Upper lobe of left lung (tissue), 6 donors: ENCODE measurements around the gene PTX4. TPM values are rescaled to one million over a fixed set of nuclear protein-coding genes. Genes with fewer than 3 reads are reported as not detected.
A peak's percentile ranks its signal among the peaks of the same experiment; 100 is the strongest.

Experiments used
- ATAC-seq, 2 donors: fragments of 200-7000 bp; cut with Tn5 transposase; one replicate each; pipeline ENCODE4 v1.9.1; 2022; ENCODE audit warnings: mild to moderate bottlenecking in 2 of 2, moderate library complexity in 2 of 2; ENCODE audit not compliant: low FRiP score in 2 of 2
- DNase-seq, 2 donors: peaks; one replicate each; pipeline ENCODE4 v3.0.0-alpha.2; 2019 to 2020
- H3K27ac ChIP-seq, 4 donors: fragments of 200-600 bp; sonication (generic); one replicate each; pipeline ENCODE4 v1.5.1; 2016 to 2019
- H3K27me3 ChIP-seq, 4 donors: fragments of 200-600 bp; sonication (generic); one replicate each; pipeline ENCODE4 v1.5.1; 2017 to 2019
- H3K36me3 ChIP-seq, 4 donors: fragments of 200-600 bp; sonication (generic); one replicate each; pipeline ENCODE4 v1.5.1; 2016 to 2019
- H3K4me1 ChIP-seq, 4 donors: fragments of 200-600 bp; sonication (generic); one replicate each; pipeline ENCODE4 v1.5.1; 2018 to 2019
- H3K4me3 ChIP-seq, 4 donors: fragments of 200-600 bp; sonication (generic); one replicate each; pipeline ENCODE4 v1.5.1; 2017 to 2019; ENCODE audit warnings: mild to moderate bottlenecking in 2 of 4, moderate library complexity in 1 of 4
- H3K9me3 ChIP-seq, 4 donors: fragments of 200-600 bp; sonication (generic); one replicate each; pipeline ENCODE4 v1.5.1; 2018 to 2019
- EP300 ChIP-seq, 4 donors: sonication (generic); formaldehyde crosslinking; IDR thresholded peaks; one replicate each; pipeline ENCODE4 v1.5.1; 2017; ENCODE audit warnings: antibody characterized with exemption in 4 of 4, control low read depth in 2 of 4
- POLR2A ChIP-seq, 4 donors: fragments of 450-650 bp; IDR thresholded peaks; one replicate each; pipeline ENCODE4 v1.5.1; 2016 to 2017; ENCODE audit warnings: antibody characterized with exemption in 4 of 4, mild to moderate bottlenecking in 2 of 4
- POLR2AphosphoS5 ChIP-seq, 2 donors: sonication (generic); formaldehyde crosslinking; IDR thresholded peaks; one replicate each; pipeline ENCODE4 v1.5.1; 2017; ENCODE audit warnings: antibody characterized with exemption in 2 of 2
- WGBS, 2 donors: methylation state at CpG; one replicate each; pipeline ENCODE4 v1.1.5; 2017 to 2018; 5-methylcytosine and 5-hydroxymethylcytosine counted together
- total RNA-seq, 6 donors: library from RNA; depleted of rRNA in 4 of 6; stranded (reverse); fragments of >200 nt in 4 of 6; gene quantifications; one replicate each; pipeline versions ENCODE4 v1.1.0 to v1.2.1, GENCODE V29; 2016 to 2021
- TF ChIP-seq, protein P1 (sequence below), 6 experiments: fragments of 450-650 bp in 4 of 6; fragments of 200-600 bp in 2 of 6; sonication (generic) in 2 of 6; IDR thresholded peaks; one replicate each; pipeline ENCODE4 v1.5.1; 2016 to 2019; ENCODE audit warnings: antibody characterized with exemption in 6 of 6
- donor health status: DM: no; HTN: no; CAD: no; lungs with moderate emphysema.
- donor health status: DM: no; HTN: yes; CAD: no; lungs with severe emphysema.

PTX4 gene
- total RNA-seq, 6 donors from 2014 or later: 0.30 to 0.34 (median 0.34) TPM; not detected in 3

DNA sequence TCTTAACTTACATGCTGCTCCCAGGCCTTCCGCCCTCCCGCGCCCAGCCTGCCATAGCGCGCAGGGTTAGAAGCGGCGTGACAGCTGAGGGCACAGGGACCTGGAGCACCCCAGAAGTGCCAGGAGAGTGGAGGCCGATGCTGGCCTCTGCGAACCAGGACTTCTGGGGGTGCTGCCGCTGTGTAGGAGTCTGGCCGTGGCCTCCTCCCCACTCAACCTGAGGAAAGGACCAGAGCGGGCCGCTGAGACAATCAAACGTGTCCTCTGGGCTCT, 42.8 kb upstream of the PTX4 start:
- Histone ChIP-seq H3K36me3 (peaks cover 0 to 19% (median 12%) of the 10 kb centered on the region in 4 donors), H3K4me3 (peak overlapping the region in 3 of 4 donors; percentile 11 to 87 (median 75)), H3K9me3 (no peaks in the 10 kb centered on the region), H3K27ac (peak overlapping the region; percentile 93 to 97 (median 96)), H3K4me1 (peaks cover 44 to 75% (median 51%) of the 10 kb centered on the region in 4 donors), H3K27me3 (no peaks in the 10 kb centered on the region)
- ATAC-seq (no peak), DNase-seq (peak in 1 of 2 donors; percentile 73)
- TF ChIP-seq POLR2AphosphoS5 (IDR thresholded peaks at IDR 0.05) (no peak), EP300 (IDR thresholded peaks at IDR 0.05) (no peak), POLR2A (IDR thresholded peaks at IDR 0.05) (no peak)
- TF ChIP-seq, protein P1, sequence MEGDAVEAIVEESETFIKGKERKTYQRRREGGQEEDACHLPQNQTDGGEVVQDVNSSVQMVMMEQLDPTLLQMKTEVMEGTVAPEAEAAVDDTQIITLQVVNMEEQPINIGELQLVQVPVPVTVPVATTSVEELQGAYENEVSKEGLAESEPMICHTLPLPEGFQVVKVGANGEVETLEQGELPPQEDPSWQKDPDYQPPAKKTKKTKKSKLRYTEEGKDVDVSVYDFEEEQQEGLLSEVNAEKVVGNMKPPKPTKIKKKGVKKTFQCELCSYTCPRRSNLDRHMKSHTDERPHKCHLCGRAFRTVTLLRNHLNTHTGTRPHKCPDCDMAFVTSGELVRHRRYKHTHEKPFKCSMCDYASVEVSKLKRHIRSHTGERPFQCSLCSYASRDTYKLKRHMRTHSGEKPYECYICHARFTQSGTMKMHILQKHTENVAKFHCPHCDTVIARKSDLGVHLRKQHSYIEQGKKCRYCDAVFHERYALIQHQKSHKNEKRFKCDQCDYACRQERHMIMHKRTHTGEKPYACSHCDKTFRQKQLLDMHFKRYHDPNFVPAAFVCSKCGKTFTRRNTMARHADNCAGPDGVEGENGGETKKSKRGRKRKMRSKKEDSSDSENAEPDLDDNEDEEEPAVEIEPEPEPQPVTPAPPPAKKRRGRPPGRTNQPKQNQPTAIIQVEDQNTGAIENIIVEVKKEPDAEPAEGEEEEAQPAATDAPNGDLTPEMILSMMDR (IDR thresholded peaks at IDR 0.05): no peak
- WGBS, 2 donors: 80 to 92% methylated on average over 14 of the region's 14 CpGs

DNA sequence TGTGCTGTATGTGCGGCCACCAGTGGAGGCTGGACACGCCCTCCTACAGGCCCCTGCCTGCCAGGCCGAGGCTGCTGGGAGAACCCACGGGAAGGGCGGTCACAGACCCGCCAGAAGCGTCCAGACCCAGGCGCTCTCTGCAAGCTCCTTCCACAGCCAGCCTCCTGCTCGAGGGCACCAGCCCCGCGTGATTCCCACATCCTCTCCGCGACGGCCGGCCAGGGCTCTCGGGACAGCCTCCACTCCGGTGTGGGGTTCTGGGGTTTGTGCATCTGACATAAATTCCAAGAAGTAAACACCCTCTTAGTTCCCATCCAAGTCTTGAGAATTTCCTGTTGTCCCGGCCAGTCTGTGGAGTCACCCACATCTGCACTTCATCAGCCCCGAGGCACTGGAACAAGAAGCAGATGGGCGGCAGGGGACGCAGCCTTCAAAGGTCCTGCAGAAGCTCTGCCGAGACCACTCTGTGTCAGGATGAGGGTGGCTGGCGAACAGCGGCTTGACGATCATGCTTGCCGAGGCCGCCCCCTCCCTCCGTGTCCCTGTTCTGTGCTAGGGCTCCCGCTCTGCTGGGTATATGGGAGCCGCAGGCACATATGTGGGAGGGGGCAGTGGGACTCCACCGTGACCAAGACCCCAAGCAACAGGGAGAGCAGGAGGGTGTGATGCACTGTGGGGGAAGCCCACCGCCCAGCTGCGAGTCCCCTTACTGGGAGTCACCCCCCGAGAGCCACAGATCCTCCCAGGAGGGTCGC, 42.3 kb upstream of the PTX4 start:
- Histone ChIP-seq H3K36me3 (peaks cover 0 to 14% (median 10%) of the 10 kb centered on the region in 4 donors), H3K9me3 (no peaks in the 10 kb centered on the region), H3K4me1 (peaks cover 44 to 72% (median 53%) of the 10 kb centered on the region in 4 donors), H3K4me3 (peak overlapping the region in 3 of 4 donors; percentile 11 to 87 (median 75)), H3K27ac (peak overlapping the region; percentile 93 to 97 (median 96)), H3K27me3 (no peaks in the 10 kb centered on the region)
- peak in 1 of 2 donors; percentile 65 for ATAC-seq
- 62 to 66% methylated on average over 15 to 31 of the region's 35 CpGs for WGBS, 2 donors
- DNase-seq: peak; percentile 47 to 87
- peak in 1 of 4 donors; percentile 49 for TF ChIP-seq POLR2A (IDR thresholded peaks at IDR 0.05)
- TF ChIP-seq POLR2AphosphoS5 (IDR thresholded peaks at IDR 0.05): peak; percentile 85 to 87
- peak in 3 of 4 donors; percentile 56 to 87 (median 83) for TF ChIP-seq EP300 (IDR thresholded peaks at IDR 0.05)
- TF ChIP-seq, protein P1 (IDR thresholded peaks at IDR 0.05): no peak

DNA sequence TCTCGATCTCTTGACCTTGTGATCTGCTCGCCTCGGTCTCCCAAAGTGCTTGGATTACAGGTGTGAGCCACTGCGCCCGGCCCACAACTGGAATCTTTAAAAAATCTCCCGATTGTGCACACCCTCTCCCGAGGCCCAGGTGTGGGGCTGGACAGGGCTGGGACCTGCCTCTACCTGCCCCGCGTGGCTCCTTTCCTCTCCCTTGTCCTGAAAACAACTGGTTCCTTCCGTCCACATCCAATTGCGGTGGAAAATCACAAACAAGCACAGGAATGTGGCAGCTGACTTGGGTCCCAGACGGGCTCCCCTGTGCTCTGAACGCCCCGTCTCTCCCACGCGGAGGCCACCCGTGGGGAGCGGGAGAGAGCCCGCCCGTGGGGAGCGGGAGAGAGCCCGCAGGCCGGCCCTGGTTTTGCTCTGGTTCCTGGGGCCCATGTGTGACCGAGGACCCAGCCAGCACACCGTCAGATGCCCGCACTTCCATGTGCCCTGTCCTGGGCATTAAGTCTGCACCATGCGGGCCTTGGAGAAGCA, 41.7 kb upstream of the PTX4 start:
- H3K27ac ChIP-seq: peak overlapping the region; percentile 93 to 97 (median 96)

DNA sequence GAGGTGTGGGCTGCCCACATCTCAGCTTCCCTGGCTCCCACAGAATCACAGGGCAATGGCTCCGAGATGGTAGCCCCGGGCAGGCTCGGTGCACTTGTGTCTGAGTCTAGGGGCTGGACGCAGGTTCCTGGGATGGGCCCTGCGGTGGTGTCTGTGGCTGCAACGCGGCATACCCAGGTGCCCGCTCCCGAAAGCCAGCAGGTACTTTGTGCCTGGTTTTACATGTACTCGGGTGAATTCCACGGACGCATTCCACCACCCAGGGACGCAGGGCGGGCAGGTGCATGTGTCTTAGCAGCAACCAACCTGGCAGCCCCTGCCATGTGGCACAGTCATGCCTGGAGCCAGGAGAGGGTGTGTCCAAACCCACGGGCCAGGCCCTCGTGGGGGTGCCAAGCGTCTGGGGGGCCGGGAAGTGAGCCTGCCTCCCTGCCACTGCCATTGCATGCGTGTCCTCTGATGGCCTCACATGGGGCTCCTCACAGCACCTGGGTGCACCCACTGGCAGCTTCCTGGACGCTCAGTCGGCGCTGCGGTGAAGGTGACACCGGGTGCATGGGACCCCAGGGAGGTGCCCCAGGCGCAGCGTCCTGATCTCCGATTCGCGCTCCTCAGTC, 40.3 kb upstream of the PTX4 start:
- Histone ChIP-seq H3K27me3 (no peaks in the 10 kb centered on the region), H3K9me3 (no peaks in the 10 kb centered on the region), H3K36me3 (peaks cover 0 to 6% (median 3%) of the 10 kb centered on the region in 4 donors), H3K4me3 (no peak overlapping the region), H3K27ac (peak overlapping the region; percentile 33 to 97 (median 94)), H3K4me1 (peaks cover 44 to 67% (median 53%) of the 10 kb centered on the region in 4 donors)
- peak in 1 of 2 donors; percentile 76 for DNase-seq
- 92 to 94% methylated on average over 9 to 29 of the region's 29 CpGs for WGBS, 2 donors
- ATAC-seq: no peak
- TF ChIP-seq POLR2AphosphoS5 (IDR thresholded peaks at IDR 0.05) (no peak), POLR2A (IDR thresholded peaks at IDR 0.05) (no peak), EP300 (IDR thresholded peaks at IDR 0.05) (no peak)
- TF ChIP-seq, protein P1 (IDR thresholded peaks at IDR 0.05): no peak

More for the DNA sequence above, 41.7 kb upstream of the PTX4 start:
- 87 to 95% methylated on average over 23 to 27 of the region's 27 CpGs for WGBS, 2 donors
- no peaks in the 10 kb centered on the region for H3K27me3 ChIP-seq
- ATAC-seq (no peak), DNase-seq (no peak)
- peak overlapping the region in 2 of 4 donors; percentile 75 to 87 for H3K4me3 ChIP-seq
- no peaks in the 10 kb centered on the region for H3K9me3 ChIP-seq
- peaks cover 44 to 67% (median 53%) of the 10 kb centered on the region in 4 donors for H3K4me1 ChIP-seq
- TF ChIP-seq POLR2A (IDR thresholded peaks at IDR 0.05): no peak
- TF ChIP-seq EP300 (IDR thresholded peaks at IDR 0.05): no peak
- TF ChIP-seq POLR2AphosphoS5 (IDR thresholded peaks at IDR 0.05): no peak
- TF ChIP-seq, protein P1 (IDR thresholded peaks at IDR 0.05): no peak
- H3K36me3 ChIP-seq: peaks cover 0 to 8% (median 4%) of the 10 kb centered on the region in 4 donors
